ENCODE measurements around the gene MYO16.

DNA sequence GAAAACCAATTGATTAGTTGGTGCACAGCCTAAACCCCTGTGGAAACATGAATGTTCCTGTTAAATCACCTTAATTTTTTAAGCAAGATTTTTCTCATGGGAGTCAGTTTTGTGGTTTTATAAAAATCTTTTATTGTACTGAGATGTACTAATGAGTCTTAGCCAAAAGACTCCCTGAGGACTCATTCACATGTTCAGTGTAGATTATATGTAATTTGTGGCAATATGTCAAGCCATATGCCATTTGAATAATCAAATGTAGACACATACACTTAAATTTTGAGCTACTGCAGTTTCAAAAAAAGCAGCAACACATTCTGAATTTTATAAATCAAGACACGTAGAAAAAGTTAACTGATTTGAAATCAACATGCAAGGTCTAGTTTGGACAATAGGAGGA is 395.2 kb downstream of the MYO16 start:
- TF ChIP-seq, protein P1, sequence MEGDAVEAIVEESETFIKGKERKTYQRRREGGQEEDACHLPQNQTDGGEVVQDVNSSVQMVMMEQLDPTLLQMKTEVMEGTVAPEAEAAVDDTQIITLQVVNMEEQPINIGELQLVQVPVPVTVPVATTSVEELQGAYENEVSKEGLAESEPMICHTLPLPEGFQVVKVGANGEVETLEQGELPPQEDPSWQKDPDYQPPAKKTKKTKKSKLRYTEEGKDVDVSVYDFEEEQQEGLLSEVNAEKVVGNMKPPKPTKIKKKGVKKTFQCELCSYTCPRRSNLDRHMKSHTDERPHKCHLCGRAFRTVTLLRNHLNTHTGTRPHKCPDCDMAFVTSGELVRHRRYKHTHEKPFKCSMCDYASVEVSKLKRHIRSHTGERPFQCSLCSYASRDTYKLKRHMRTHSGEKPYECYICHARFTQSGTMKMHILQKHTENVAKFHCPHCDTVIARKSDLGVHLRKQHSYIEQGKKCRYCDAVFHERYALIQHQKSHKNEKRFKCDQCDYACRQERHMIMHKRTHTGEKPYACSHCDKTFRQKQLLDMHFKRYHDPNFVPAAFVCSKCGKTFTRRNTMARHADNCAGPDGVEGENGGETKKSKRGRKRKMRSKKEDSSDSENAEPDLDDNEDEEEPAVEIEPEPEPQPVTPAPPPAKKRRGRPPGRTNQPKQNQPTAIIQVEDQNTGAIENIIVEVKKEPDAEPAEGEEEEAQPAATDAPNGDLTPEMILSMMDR (IDR thresholded peaks at IDR 0.05) = no peak
- no peak for TF ChIP-seq POLR2A (IDR thresholded peaks at IDR 0.05)
